IMR-90 (cell line): ENCODE data around the gene KDM5D.

Source experiments
- MXI1 ChIP-seq: IDR thresholded peaks from 2 replicates; pipeline ENCODE4 v1.6.1; 2012; ENCODE audit warnings: low read depth, mild to moderate bottlenecking, low read length, moderate library complexity, borderline replicate concordance
- TF ChIP-seq, protein P1 (sequence below): conservative IDR thresholded peaks from 2 replicates; pipeline ENCODE4 v1.5.1; 2012; ENCODE audit warnings: mild to moderate bottlenecking, low read depth, low read length, improper control_type of control experiment

DNA sequence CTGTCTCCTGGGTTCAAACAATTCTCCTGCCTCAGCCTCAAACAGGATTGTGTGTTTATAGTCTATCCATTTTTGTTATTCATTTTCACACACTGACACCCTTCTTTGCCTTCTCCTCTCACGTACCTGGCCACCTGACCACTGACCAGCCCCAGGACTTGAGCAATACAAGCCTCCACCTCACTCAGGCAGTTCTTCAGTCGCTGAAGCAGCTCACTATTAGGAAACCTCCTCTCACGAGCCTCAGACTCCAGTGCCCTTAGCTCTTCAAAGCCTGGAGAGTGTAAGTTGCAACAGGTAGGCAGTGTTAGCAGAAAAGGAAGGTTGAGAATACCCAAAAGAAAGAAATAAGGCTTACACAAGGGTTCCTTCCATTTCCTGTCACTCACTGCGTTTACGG is 29.3 kb downstream of the KDM5D start:
- TF ChIP-seq, protein P1, sequence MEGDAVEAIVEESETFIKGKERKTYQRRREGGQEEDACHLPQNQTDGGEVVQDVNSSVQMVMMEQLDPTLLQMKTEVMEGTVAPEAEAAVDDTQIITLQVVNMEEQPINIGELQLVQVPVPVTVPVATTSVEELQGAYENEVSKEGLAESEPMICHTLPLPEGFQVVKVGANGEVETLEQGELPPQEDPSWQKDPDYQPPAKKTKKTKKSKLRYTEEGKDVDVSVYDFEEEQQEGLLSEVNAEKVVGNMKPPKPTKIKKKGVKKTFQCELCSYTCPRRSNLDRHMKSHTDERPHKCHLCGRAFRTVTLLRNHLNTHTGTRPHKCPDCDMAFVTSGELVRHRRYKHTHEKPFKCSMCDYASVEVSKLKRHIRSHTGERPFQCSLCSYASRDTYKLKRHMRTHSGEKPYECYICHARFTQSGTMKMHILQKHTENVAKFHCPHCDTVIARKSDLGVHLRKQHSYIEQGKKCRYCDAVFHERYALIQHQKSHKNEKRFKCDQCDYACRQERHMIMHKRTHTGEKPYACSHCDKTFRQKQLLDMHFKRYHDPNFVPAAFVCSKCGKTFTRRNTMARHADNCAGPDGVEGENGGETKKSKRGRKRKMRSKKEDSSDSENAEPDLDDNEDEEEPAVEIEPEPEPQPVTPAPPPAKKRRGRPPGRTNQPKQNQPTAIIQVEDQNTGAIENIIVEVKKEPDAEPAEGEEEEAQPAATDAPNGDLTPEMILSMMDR = no peak
- no peak for TF ChIP-seq MXI1
